BJ (cell line): ENCODE data around the gene ZNF346. TPM values are rescaled to one million over a fixed set of nuclear protein-coding genes. Genes with fewer than 3 reads are reported as not detected.

Source experiments
- CTCF ChIA-PET: fragments of 350-600 bp; formaldehyde crosslinking; extraction: SDS; loops from one replicate; lab custom pipeline; 2021; ENCODE audit warnings: antibody characterized with exemption, inconsistent platforms; lab: Yijun Ruan, JAX
- POLR2A ChIA-PET: fragments of 300-600 bp; sonication (Branson Sonifier 250); formaldehyde crosslinking; extraction: SDS; loops from one replicate; lab custom pipeline; 2021; ENCODE audit warnings: antibody characterized with exemption; lab: Charles Lee
- DNase-seq: peaks from one replicate; pipeline ENCODE4 v3.0.0-alpha.2; 2011; ENCODE audit warnings: low read depth
- H3K27me3 ChIP-seq: 2 replicates; pipeline ENCODE4 v1.6.0; 2011; ENCODE audit warnings: low read length; ENCODE audit not compliant: control insufficient read depth, insufficient read depth
- H3K36me3 ChIP-seq: 2 replicates; pipeline ENCODE4 v1.5.1; 2011; ENCODE audit warnings: low read length; ENCODE audit not compliant: control insufficient read depth, insufficient read depth
- H3K4me3 ChIP-seq: 2 replicates; pipeline ENCODE4 v1.5.1; 2011; ENCODE audit warnings: low read depth, mild to moderate bottlenecking, control low read depth, low read length
- CTCF ChIP-seq: IDR thresholded peaks from 2 replicates; pipeline ENCODE4 v1.5.1; 2011; ENCODE audit warnings: low read depth, mild to moderate bottlenecking, control low read depth, inconsistent platforms, low read length, moderate library complexity; ENCODE audit not compliant: insufficient read depth
- polyA plus RNA-seq: library from polyadenylated mRNA; depleted of rRNA; stranded (reverse); fragments of >200 nt; gene quantifications from 2 replicates; pipeline ENCODE4 v1.2.3, GENCODE V29; 2011

Gene ZNF346
- polyA plus RNA-seq, 1 experiment = 16.8 TPM

GRCh38 chr5:177095088-177095669 lies 72.7 kb downstream of the ZNF346 start:
- H3K27me3 ChIP-seq = no peaks in the 10 kb centered on the region
- CTCF ChIA-PET = interaction anchor here (1.8 to 6.8 kb wide), 2 partner anchors 17 to 23 kb away, joined by 5 to 33 read pairs; no protein-coding TSS in a partner anchor
- no peaks in the 10 kb centered on the region for H3K36me3 ChIP-seq
- POLR2A ChIA-PET = no interaction called here
- TF ChIP-seq CTCF = no peak
- no peak overlapping the region for H3K4me3 ChIP-seq
- DNase-seq = no peak

GRCh38 chr5:177096162-177097015 lies 73.9 kb downstream of the ZNF346 start:
- CTCF ChIA-PET = interaction anchor here (1.0 to 2.7 kb wide), 2 partner anchors 9 to 14 kb away, joined by 3 to 20 read pairs; no protein-coding TSS in a partner anchor
- Histone ChIP-seq H3K4me3 (no peak overlapping the region), H3K27me3 (no peaks in the 10 kb centered on the region), H3K36me3 (no peaks in the 10 kb centered on the region)
- no peak for TF ChIP-seq CTCF
- no peak for DNase-seq
- POLR2A ChIA-PET = no interaction called here

GRCh38 chr5:177097016-177097985 lies 74.8 kb downstream of the ZNF346 start:
- H3K27me3 ChIP-seq = no peaks in the 10 kb centered on the region
- POLR2A ChIA-PET = no interaction called here
- no peaks in the 10 kb centered on the region for H3K36me3 ChIP-seq
- CTCF ChIA-PET = interaction anchor here (1.0 to 2.7 kb wide), 7 partner anchors 8 to 228 kb away, joined by 3 to 20 read pairs (median 5); no protein-coding TSS in a partner anchor
- no peak for TF ChIP-seq CTCF
- DNase-seq = no peak
- no peak overlapping the region for H3K4me3 ChIP-seq

- POLR2A ChIA-PET = interaction anchor here (0.5 kb wide), 1 partner anchor 96 kb away, joined by 9 read pairs; no protein-coding TSS in a partner anchor
- Histone ChIP-seq H3K36me3 (no peaks in the 10 kb centered on the region), H3K27me3 (no peaks in the 10 kb centered on the region), H3K4me3 (no peak overlapping the region)
- TF ChIP-seq CTCF = no peak
- CTCF ChIA-PET = interaction anchor here (0.7 to 2.7 kb wide), 8 partner anchors 8 to 438 kb away, joined by 3 to 20 read pairs (median 5); no protein-coding TSS in a partner anchor
- DNase-seq = no peak
Measured at GRCh38 chr5:177098120-177098469, 75.6 kb downstream of the ZNF346 start.
